HEK293T (cell line): Measurements from ENCODE around the gene PKM.

Source experiments
- BHLHE40 ChIP-seq: fragments of 450-650 bp; IDR thresholded peaks from 2 replicates; pipeline ENCODE4 v1.6.1; 2016; ENCODE audit warnings: mild to moderate bottlenecking, moderate library complexity, borderline replicate concordance
- ELF4 ChIP-seq: fragments of 450-650 bp; IDR thresholded peaks from 2 replicates; pipeline ENCODE4 v1.6.1; 2017; ENCODE audit warnings: antibody characterized with exemption
- FOXA1 ChIP-seq: fragments of 450-650 bp; IDR thresholded peaks from 2 replicates; pipeline ENCODE4 v1.6.1; 2016; ENCODE audit warnings: mild to moderate bottlenecking
- FOXM1 ChIP-seq: fragments of 450-650 bp; IDR thresholded peaks from 2 replicates; pipeline ENCODE4 v1.6.1; 2017; ENCODE audit warnings: mild to moderate bottlenecking, borderline replicate concordance
- HDGF ChIP-seq: fragments of 450-650 bp; IDR thresholded peaks from 2 replicates; pipeline ENCODE4 v1.6.1; 2017; ENCODE audit warnings: antibody characterized with exemption, borderline replicate concordance
- NFRKB ChIP-seq: fragments of 450-650 bp; IDR thresholded peaks from 2 replicates; pipeline ENCODE4 v1.6.1; 2016; ENCODE audit warnings: mild to moderate bottlenecking, moderate library complexity
- SP1 ChIP-seq: fragments of 450-650 bp; IDR thresholded peaks from 2 replicates; pipeline ENCODE4 v1.6.1; 2017
- ZNF384 ChIP-seq: fragments of 450-650 bp; IDR thresholded peaks from 2 replicates; pipeline ENCODE4 v1.6.1; 2016

DNA sequence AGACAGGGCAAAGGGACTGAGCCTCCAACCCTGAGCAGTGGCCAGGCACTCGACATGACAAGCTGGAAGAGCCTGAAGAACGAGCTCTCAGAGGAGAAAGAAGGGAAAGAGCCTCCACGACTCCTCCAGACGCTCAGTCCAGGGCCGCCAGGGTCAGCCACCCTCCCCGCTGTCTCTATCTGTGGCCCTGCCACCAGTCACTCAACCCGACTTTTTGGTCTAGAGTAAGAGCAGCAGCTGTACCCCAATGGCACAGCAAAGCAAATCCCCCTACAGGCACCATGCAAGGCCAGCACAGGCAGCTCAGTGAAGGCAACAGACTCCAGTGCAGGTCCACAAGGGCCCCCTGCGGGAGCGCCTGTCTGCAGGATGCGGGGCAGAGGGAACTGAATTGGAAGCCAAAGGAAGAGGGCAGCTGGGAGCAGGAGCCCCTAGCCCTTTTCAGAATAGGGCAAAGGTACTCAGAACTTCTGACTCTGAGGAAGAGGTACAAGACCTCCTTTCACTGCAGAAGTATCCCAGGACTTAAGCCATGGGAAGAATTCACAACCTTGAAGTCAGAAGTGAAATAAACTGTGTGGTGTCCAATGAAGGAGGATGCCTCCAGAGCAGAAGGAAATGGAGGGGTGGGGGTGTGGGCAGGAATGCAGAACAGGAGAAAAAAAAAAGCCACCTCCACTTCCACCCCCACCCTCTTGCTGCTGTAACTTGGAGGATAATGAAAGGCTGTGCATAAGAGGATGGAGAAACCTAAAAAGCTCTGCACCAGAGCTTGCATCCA lies 24.9 kb downstream of the PKM start:
- TF ChIP-seq HDGF (no peak), ZNF384 (no peak), SP1 (no peak), NFRKB (no peak), FOXA1 (no peak), ELF4 (no peak), BHLHE40 (no peak), FOXM1 (no peak)
